ENCODE data around the gene CTDNEP1.

CTDNEP1 gene

DNA sequence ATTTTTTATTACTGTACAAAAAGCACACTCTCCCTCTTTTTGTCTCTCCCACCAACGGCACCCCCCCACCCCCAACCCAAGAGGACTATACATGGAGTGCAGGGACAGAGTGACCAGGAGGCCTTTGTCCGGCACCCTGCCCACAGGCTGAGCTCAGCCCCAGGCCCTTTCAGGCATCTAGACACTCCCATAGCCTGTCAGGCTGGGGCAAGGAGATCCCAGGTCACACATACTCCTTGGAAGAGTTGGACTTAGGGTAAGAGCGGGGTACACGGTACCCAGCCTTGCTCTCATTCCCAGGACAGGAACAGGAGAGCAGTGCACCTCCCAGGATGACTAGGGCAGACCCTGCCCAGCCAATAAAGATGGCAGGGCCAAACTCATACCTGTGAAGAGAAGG, 8.6 kb upstream of the CTDNEP1 start:
- H3K27ac ChIP-seq: peak overlapping the region; percentile 99

GRCh38 chr17:7259555-7259889, 8.0 kb upstream of the CTDNEP1 start:
- no peak for TF ChIP-seq ZFX (IDR thresholded peaks at IDR 0.05; ENCODE audit: borderline replicate concordance)
- TF ChIP-seq, protein P1, sequence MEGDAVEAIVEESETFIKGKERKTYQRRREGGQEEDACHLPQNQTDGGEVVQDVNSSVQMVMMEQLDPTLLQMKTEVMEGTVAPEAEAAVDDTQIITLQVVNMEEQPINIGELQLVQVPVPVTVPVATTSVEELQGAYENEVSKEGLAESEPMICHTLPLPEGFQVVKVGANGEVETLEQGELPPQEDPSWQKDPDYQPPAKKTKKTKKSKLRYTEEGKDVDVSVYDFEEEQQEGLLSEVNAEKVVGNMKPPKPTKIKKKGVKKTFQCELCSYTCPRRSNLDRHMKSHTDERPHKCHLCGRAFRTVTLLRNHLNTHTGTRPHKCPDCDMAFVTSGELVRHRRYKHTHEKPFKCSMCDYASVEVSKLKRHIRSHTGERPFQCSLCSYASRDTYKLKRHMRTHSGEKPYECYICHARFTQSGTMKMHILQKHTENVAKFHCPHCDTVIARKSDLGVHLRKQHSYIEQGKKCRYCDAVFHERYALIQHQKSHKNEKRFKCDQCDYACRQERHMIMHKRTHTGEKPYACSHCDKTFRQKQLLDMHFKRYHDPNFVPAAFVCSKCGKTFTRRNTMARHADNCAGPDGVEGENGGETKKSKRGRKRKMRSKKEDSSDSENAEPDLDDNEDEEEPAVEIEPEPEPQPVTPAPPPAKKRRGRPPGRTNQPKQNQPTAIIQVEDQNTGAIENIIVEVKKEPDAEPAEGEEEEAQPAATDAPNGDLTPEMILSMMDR (IDR thresholded peaks at IDR 0.05): no peak
- peak overlapping the region; percentile 99 for H3K27ac ChIP-seq

More for the DNA sequence above, 8.6 kb upstream of the CTDNEP1 start:
- no peak for TF ChIP-seq ZFX (IDR thresholded peaks at IDR 0.05; ENCODE audit: borderline replicate concordance)
- TF ChIP-seq, protein P1 (IDR thresholded peaks at IDR 0.05): no peak

GRCh38 chr17:7258731-7259554, 7.4 kb upstream of the CTDNEP1 start:
- peak overlapping the region; percentile 99 for H3K27ac ChIP-seq
- TF ChIP-seq, protein P1 (IDR thresholded peaks at IDR 0.05): no peak
- TF ChIP-seq ZFX (IDR thresholded peaks at IDR 0.05; ENCODE audit: borderline replicate concordance): no peak

- no peak for TF ChIP-seq ZFX (IDR thresholded peaks at IDR 0.05; ENCODE audit: borderline replicate concordance)
- TF ChIP-seq, protein P1 (IDR thresholded peaks at IDR 0.05): no peak
- H3K27ac ChIP-seq: peak overlapping the region; percentile 99
These were observed 5.4 kb upstream of the CTDNEP1 start for GRCh38 chr17:7256766-7257456.

GRCh38 chr17:7254511-7254910, 3.0 kb upstream of the CTDNEP1 start:
- H3K27ac ChIP-seq: peak overlapping the region; percentile 99
- TF ChIP-seq ZFX (IDR thresholded peaks at IDR 0.05; ENCODE audit: borderline replicate concordance): no peak
- TF ChIP-seq, protein P1 (IDR thresholded peaks at IDR 0.05): no peak

- H3K27ac ChIP-seq: peak overlapping the region; percentile 99
- no peak for TF ChIP-seq ZFX (IDR thresholded peaks at IDR 0.05; ENCODE audit: borderline replicate concordance)
- TF ChIP-seq, protein P1 (IDR thresholded peaks at IDR 0.05): no peak
These were observed 1.5 kb upstream of the CTDNEP1 start for GRCh38 chr17:7253082-7253481.
